Uterus (tissue), 4 donors: ENCODE data around the gene INPP5F. TPM values are rescaled to one million over a fixed set of nuclear protein-coding genes. Genes with fewer than 3 reads are reported as not detected.
A peak's percentile ranks its signal among the peaks of the same experiment; 100 is the strongest.

Experiments used
- DNase-seq, 2 donors: peaks; one replicate each; pipeline ENCODE4 v3.0.0-alpha.2; 2019 to 2020
- H3K27ac ChIP-seq, 2 donors: fragments of 200-600 bp; sonication (generic); 1 replicate in 1 of 2; 2 replicates in 1 of 2; pipeline ENCODE4 v1.5.1; 2016 to 2018
- H3K27me3 ChIP-seq, 2 donors: fragments of 200-600 bp; sonication (generic); one replicate each; pipeline ENCODE4 v1.5.1; 2018 to 2019; ENCODE audit warnings: control low read depth in 1 of 2
- H3K36me3 ChIP-seq, 2 donors: fragments of 200-600 bp; sonication (generic); one replicate each; pipeline ENCODE4 v1.5.1; 2019; ENCODE audit warnings: control low read depth in 1 of 2
- H3K4me1 ChIP-seq, 2 donors: fragments of 200-600 bp; sonication (generic); one replicate each; pipeline ENCODE4 v1.5.1; 2018 to 2019; ENCODE audit warnings: control low read depth in 1 of 2
- H3K4me3 ChIP-seq, 2 donors: fragments of 200-600 bp; sonication (generic); 1 replicate in 1 of 2; 2 replicates in 1 of 2; pipeline ENCODE4 v1.5.1; 2018 to 2019; ENCODE audit warnings: mild to moderate bottlenecking in 1 of 2
- H3K9me3 ChIP-seq, 2 donors: fragments of 200-600 bp; sonication (generic); one replicate each; pipeline ENCODE4 v1.5.1; 2019; ENCODE audit warnings: control low read depth in 1 of 2
- POLR2A ChIP-seq, 2 donors: fragments of 450-650 bp; IDR thresholded peaks; one replicate each; pipeline ENCODE4 v1.6.1; 2016; ENCODE audit warnings: antibody characterized with exemption in 2 of 2, mild to moderate bottlenecking in 1 of 2, moderate library complexity in 1 of 2
- intact Hi-C: fragments of 100-400 bp; cut with DNase I; formaldehyde crosslinking; loops from one replicate; pipeline ENCODE4 v1.15.1; 2023; ENCODE audit warnings: low total_unique reads
- total RNA-seq, 4 donors: library from RNA; depleted of rRNA in 3 of 4; stranded (reverse); fragments of >200 nt in 3 of 4; gene quantifications; one replicate each; pipeline versions ENCODE4 v1.1.0 to v1.2.4, GENCODE V29; 2014 to 2023
- TF ChIP-seq, protein P1 (sequence below), 4 experiments: fragments of 200-600 bp in 2 of 4; fragments of 450-650 bp in 2 of 4; sonication (generic) in 2 of 4; IDR thresholded peaks; one replicate each; pipeline ENCODE4 v1.5.1; 2016 to 2019; ENCODE audit warnings: antibody characterized with exemption in 4 of 4, mild to moderate bottlenecking in 2 of 4, moderate library complexity in 1 of 4
- donor health status: DM: yes; HTN: yes; CAD: no.

Gene INPP5F
- total RNA-seq, 4 donors from 2014 or later = 14.3 to 67.3 (median 27.8) TPM

DNA sequence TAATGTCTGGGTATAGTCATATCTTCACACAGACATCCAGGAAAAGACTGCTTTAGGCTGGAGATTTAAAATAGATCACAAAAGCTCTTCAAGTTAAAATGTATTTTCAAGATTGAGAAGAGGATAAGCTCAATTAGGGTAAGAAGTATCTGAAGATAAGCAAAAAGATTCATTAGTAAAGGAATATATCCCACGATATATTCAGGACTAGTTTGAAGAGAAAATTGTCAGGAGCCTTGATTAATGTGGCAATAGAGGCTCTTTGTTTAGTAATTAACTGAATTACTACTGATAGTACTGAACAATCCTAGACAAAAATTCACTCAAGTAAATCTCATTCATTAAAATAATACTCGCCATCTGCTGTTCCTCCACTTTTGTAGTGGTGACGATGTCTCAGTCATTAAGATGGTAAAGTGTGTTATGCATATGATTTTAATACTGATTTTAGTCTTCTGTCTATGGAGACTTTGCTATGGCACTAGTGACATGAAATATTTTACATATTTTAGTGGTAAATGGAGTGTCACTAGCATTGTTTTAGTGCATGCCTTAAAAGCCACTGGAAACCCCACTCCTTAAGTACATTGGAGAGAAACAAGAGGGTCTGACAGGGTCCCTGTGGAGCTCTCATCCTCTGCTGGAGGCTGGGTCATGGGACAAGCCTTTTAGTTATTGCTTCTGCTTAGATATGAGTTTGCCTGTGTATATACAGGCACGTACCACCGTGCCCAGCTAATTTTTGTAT is 32.8 kb downstream of the INPP5F start:
- intact Hi-C loops = no loop called here

DNA sequence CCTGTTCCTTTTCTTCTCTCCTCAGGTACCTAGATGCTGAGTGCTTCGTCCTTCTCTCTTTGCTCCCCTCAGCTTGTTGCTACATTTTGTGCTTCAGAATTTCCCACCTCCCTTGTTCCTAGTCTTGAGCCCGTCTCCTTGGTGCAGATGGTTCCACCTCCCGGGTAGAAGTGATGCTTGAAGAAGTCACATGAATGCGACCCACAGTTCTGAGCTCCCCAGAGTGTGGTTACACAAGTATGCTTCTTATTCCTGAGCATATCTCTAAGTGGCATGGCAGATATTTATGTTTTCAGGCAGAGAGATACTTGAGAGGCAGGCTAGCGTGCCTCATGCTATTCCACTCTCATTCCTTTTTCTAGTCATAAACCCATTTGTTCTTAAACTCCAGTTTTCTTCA is 34.0 kb downstream of the INPP5F start:
- Histone ChIP-seq H3K36me3 (no peaks in the 10 kb centered on the region), H3K9me3 (no peaks in the 10 kb centered on the region), H3K27me3 (no peaks in the 10 kb centered on the region), H3K4me1 (peaks cover 0 to 4% of the 10 kb centered on the region in 2 donors), H3K27ac (peak overlapping the region; percentile 54 to 76), H3K4me3 (no peak overlapping the region)
- no peak for DNase-seq
- TF ChIP-seq, protein P1, sequence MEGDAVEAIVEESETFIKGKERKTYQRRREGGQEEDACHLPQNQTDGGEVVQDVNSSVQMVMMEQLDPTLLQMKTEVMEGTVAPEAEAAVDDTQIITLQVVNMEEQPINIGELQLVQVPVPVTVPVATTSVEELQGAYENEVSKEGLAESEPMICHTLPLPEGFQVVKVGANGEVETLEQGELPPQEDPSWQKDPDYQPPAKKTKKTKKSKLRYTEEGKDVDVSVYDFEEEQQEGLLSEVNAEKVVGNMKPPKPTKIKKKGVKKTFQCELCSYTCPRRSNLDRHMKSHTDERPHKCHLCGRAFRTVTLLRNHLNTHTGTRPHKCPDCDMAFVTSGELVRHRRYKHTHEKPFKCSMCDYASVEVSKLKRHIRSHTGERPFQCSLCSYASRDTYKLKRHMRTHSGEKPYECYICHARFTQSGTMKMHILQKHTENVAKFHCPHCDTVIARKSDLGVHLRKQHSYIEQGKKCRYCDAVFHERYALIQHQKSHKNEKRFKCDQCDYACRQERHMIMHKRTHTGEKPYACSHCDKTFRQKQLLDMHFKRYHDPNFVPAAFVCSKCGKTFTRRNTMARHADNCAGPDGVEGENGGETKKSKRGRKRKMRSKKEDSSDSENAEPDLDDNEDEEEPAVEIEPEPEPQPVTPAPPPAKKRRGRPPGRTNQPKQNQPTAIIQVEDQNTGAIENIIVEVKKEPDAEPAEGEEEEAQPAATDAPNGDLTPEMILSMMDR (IDR thresholded peaks at IDR 0.05) = no peak
- no peak for TF ChIP-seq POLR2A (IDR thresholded peaks at IDR 0.05)
- intact Hi-C loops = no loop called here

More for the DNA sequence above, 32.8 kb downstream of the INPP5F start:
- no peak for DNase-seq
- Histone ChIP-seq H3K9me3 (no peaks in the 10 kb centered on the region), H3K27ac (peak overlapping the region in 1 of 2 donors; percentile 76), H3K4me3 (no peak overlapping the region), H3K27me3 (no peaks in the 10 kb centered on the region), H3K36me3 (no peaks in the 10 kb centered on the region), H3K4me1 (peaks cover 0 to 4% of the 10 kb centered on the region in 2 donors)
- TF ChIP-seq, protein P1 (IDR thresholded peaks at IDR 0.05) = no peak
- no peak for TF ChIP-seq POLR2A (IDR thresholded peaks at IDR 0.05)

DNA sequence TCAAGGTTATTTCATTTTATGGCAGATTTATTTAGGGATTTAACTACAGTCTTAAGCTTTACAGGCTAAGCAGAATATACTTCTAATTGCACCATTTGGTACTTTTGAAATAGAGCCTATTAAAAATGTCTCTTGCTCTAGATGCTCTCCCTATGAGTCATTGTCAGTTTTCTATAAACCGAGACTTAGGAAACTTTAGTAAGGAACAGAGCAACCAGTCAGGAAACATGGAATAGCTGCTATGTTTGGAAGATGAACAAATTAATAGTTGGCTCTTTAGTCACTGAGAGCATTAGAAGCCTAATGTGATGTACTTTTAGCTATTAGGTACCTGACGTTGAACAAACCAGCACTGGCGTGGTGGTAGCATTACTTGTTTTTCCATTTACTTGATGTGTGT is 35.3 kb downstream of the INPP5F start:
- H3K4me3 ChIP-seq = no peak overlapping the region
- no peak for TF ChIP-seq POLR2A (IDR thresholded peaks at IDR 0.05)
- TF ChIP-seq, protein P1 (IDR thresholded peaks at IDR 0.05) = no peak
- peak overlapping the region; percentile 63 to 76 for H3K27ac ChIP-seq
- H3K36me3 ChIP-seq = no peaks in the 10 kb centered on the region
- H3K4me1 ChIP-seq = no peaks in the 10 kb centered on the region
- H3K27me3 ChIP-seq = no peaks in the 10 kb centered on the region
- DNase-seq = no peak
- intact Hi-C loops = no loop called here
- H3K9me3 ChIP-seq = no peaks in the 10 kb centered on the region

DNA sequence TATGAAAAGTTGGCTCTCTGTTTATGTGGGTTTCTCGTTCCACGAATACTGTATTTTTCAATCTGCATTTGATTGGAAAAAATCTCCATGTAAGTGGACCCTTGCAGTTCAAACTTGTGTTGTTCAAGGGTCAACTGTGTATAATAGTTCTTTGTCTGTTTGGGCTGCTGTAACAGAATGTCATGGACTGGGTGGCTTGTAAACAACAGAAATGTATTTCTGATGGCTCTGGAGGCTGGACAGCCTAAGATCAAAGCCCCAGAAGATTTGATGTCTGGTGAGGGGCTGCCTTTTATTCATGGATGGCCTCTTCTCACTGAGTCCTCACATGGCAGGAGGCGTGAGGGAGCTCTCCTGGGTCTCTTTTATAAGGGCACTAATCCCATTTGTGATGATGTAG is 36.2 kb downstream of the INPP5F start:
- no peak for DNase-seq
- H3K36me3 ChIP-seq = no peaks in the 10 kb centered on the region
- H3K4me1 ChIP-seq = no peaks in the 10 kb centered on the region
- no peaks in the 10 kb centered on the region for H3K9me3 ChIP-seq
- intact Hi-C loops = no loop called here
- H3K4me3 ChIP-seq = no peak overlapping the region
- H3K27ac ChIP-seq = peak overlapping the region in 1 of 2 donors; percentile 76
- H3K27me3 ChIP-seq = no peaks in the 10 kb centered on the region
- no peak for TF ChIP-seq POLR2A (IDR thresholded peaks at IDR 0.05)
- TF ChIP-seq, protein P1 (IDR thresholded peaks at IDR 0.05) = no peak
